ENCODE data around the gene EFHD1. TPM values are rescaled to one million over a fixed set of nuclear protein-coding genes. Genes with fewer than 3 reads are reported as not detected.

Gene EFHD1
- total RNA-seq, 1 experiment from 2014 or later, result 73.5 TPM

GRCh38 chr2:232604535-232604934 lies 28.9 kb upstream of the EFHD1 start:
- Histone ChIP-seq H3K4me3 (ENCODE audit: low read depth in 2 of 2, low read length in 2 of 2) (no peak overlapping the region), H3K36me3 (ENCODE audit: control insufficient read depth, insufficient read depth, low read length) (no peaks in the 10 kb centered on the region), H3K4me1 (ENCODE audit: control insufficient read depth, insufficient read depth, low read length) (no peaks in the 10 kb centered on the region), H3K27me3 (ENCODE audit: control insufficient read depth, insufficient read depth, low read length) (no peaks in the 10 kb centered on the region), H3K27ac (ENCODE audit: low read length) (no peak overlapping the region), H3K9me3 (ENCODE audit: control insufficient read depth, insufficient read depth, low read depth, low read length) (no peaks in the 10 kb centered on the region)
- no peak for ATAC-seq
- CTCF ChIA-PET, result no interaction called here
- TF ChIP-seq REST (IDR thresholded peaks at IDR 0.05; ENCODE audit: insufficient read depth in 1 of 2, low read depth in 2 of 2, low read length in 1 of 2) (no peak), CTCF (IDR thresholded peaks at IDR 0.05) (no peak), SIN3A (IDR thresholded peaks at IDR 0.05; ENCODE audit: borderline replicate concordance, insufficient read depth, low read depth, low read length) (no peak), POLR2AphosphoS5 (IDR thresholded peaks at IDR 0.05; ENCODE audit: low read depth, low read length) (no peak), TCF7L2 (IDR thresholded peaks at IDR 0.05; ENCODE audit: low read depth, low read length) (no peak)
- no peak for DNase-seq (ENCODE audit: low read depth, low spot score)
- POLR2A ChIA-PET, result no interaction called here
- in situ Hi-C loops (cut with HindIII; ENCODE audit: low pct_unique_long_range_greater_than_20kb, low sequenced_read_pairs), result no loop called here
- BruUV-seq (replicated peaks), result no TSS peak
- intact Hi-C loops (cut with micrococcal nuclease; ENCODE audit: unreplicated experiment), result no loop called here

GRCh38 chr2:232607011-232607410 lies 26.4 kb upstream of the EFHD1 start:
- ATAC-seq (no peak), DNase-seq (ENCODE audit: low read depth, low spot score) (no peak)
- ChIA-PET CTCF (interaction anchor here (0.6 to 0.7 kb wide), 2 partner anchors 119 to 176 kb away, joined by 5 to 8 read pairs; no protein-coding TSS in a partner anchor), POLR2A (no interaction called here)
- Histone ChIP-seq H3K27me3 (ENCODE audit: control insufficient read depth, insufficient read depth, low read length) (no peaks in the 10 kb centered on the region), H3K9me3 (ENCODE audit: control insufficient read depth, insufficient read depth, low read depth, low read length) (no peaks in the 10 kb centered on the region), H3K27ac (ENCODE audit: low read length) (no peak overlapping the region), H3K36me3 (ENCODE audit: control insufficient read depth, insufficient read depth, low read length) (no peaks in the 10 kb centered on the region), H3K4me3 (ENCODE audit: low read depth in 2 of 2, low read length in 2 of 2) (no peak overlapping the region), H3K4me1 (ENCODE audit: control insufficient read depth, insufficient read depth, low read length) (peaks cover 17% of the 10 kb centered on the region)
- BruUV-seq (replicated peaks), result no TSS peak
- TF ChIP-seq REST (IDR thresholded peaks at IDR 0.05; ENCODE audit: insufficient read depth in 1 of 2, low read depth in 2 of 2, low read length in 1 of 2), result no peak
- TF ChIP-seq CTCF (IDR thresholded peaks at IDR 0.05), result no peak
- no peak for TF ChIP-seq POLR2AphosphoS5 (IDR thresholded peaks at IDR 0.05; ENCODE audit: low read depth, low read length)
- no peak for TF ChIP-seq SIN3A (IDR thresholded peaks at IDR 0.05; ENCODE audit: borderline replicate concordance, insufficient read depth, low read depth, low read length)
- TF ChIP-seq TCF7L2 (IDR thresholded peaks at IDR 0.05; ENCODE audit: low read depth, low read length), result no peak
- intact Hi-C loops (cut with micrococcal nuclease; ENCODE audit: unreplicated experiment), result no loop called here
- in situ Hi-C loops (cut with HindIII; ENCODE audit: low pct_unique_long_range_greater_than_20kb, low sequenced_read_pairs), result no loop called here

Measured in Panc1 (cell line).